RWPE2 (cell line): ENCODE data around the gene GRK5.

Experiments used
- ATAC-seq: fragments of 200-7000 bp; cut with Tn5 transposase; 3 replicates; pipeline ENCODE4 v1.9.1; 2021; ENCODE audit warnings: low read depth
- DNase-seq: peaks from one replicate; pipeline ENCODE4 v3.0.0-alpha.2; 2020; ENCODE audit warnings: low spot score
- H3K27ac ChIP-seq: fragments of 450-650 bp; 2 replicates; pipeline ENCODE4 v1.5.1; 2017; ENCODE audit warnings: mild to moderate bottlenecking; ENCODE audit not compliant: poor library complexity, severe bottlenecking
- H3K27me3 ChIP-seq: fragments of 250-450 bp; sonication (Bioruptor Pico); 2 replicates; pipeline ENCODE4 v1.5.1; 2021; ENCODE audit warnings: mild to moderate bottlenecking, moderate library complexity; ENCODE audit not compliant: insufficient read depth, poor library complexity, severe bottlenecking
- H3K36me3 ChIP-seq: fragments of 250-450 bp; sonication (Bioruptor Pico); 2 replicates; pipeline ENCODE4 v1.5.1; 2020; ENCODE audit warnings: low read depth, mild to moderate bottlenecking, moderate library complexity
- H3K4me1 ChIP-seq: fragments of 250-450 bp; sonication (Bioruptor Pico); 2 replicates; pipeline ENCODE4 v1.5.1; 2021; ENCODE audit warnings: mild to moderate bottlenecking, moderate library complexity; ENCODE audit not compliant: insufficient read depth, poor library complexity, severe bottlenecking
- H3K4me3 ChIP-seq: fragments of 250-450 bp; sonication (Bioruptor Pico); 2 replicates; pipeline ENCODE4 v1.5.1; 2021; ENCODE audit warnings: mild to moderate bottlenecking, moderate library complexity; ENCODE audit not compliant: severe bottlenecking
- H3K9me3 ChIP-seq: fragments of 250-450 bp; sonication (Bioruptor Pico); 2 replicates; pipeline ENCODE4 v1.5.1; 2021; ENCODE audit warnings: mild to moderate bottlenecking, moderate library complexity; ENCODE audit not compliant: severe bottlenecking
- CTCF ChIP-seq: fragments of 450-650 bp; IDR thresholded peaks from one replicate; pipeline ENCODE4 v1.5.1; 2017; ENCODE audit warnings: mild to moderate bottlenecking, moderate library complexity; ENCODE audit not compliant: poor library complexity, severe bottlenecking

Gene GRK5

GRCh38 chr10:119336599-119336998 lies 129.2 kb downstream of the GRK5 start:
- no peak overlapping the region for H3K4me3 ChIP-seq
- H3K36me3 ChIP-seq, result no peaks in the 10 kb centered on the region
- TF ChIP-seq CTCF, result no peak
- no peak overlapping the region for H3K27ac ChIP-seq
- H3K4me1 ChIP-seq, result no peaks in the 10 kb centered on the region
- H3K9me3 ChIP-seq, result no peaks in the 10 kb centered on the region
- H3K27me3 ChIP-seq, result no peaks in the 10 kb centered on the region
- DNase-seq, result no peak
- ATAC-seq, result no peak

DNA sequence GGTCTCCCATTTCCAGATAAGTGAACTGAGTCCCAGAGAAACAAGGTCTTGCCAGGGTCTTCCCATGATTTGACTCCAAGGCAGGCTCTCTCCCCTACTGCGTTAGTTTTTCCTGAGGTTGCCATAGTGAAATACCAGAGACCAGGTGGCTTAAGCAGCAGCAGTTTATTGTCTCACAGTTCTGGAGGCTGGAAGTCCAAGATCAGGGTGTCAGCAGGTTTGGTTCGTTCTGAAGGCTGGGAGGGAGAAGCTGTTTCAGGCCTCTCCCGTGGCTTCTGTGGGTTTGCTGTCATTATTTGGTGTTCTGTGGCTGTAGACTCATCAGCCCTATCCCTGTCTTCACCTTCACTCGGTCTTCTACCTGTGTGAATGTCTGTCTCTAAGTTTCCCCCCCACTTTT lies 129.9 kb downstream of the GRK5 start:
- H3K27ac ChIP-seq, result no peak overlapping the region
- no peaks in the 10 kb centered on the region for H3K36me3 ChIP-seq
- H3K9me3 ChIP-seq, result no peaks in the 10 kb centered on the region
- DNase-seq, result no peak
- TF ChIP-seq CTCF, result no peak
- no peaks in the 10 kb centered on the region for H3K27me3 ChIP-seq
- H3K4me1 ChIP-seq, result no peaks in the 10 kb centered on the region
- H3K4me3 ChIP-seq, result no peak overlapping the region
- no peak for ATAC-seq

GRCh38 chr10:119337796-119338432 lies 130.5 kb downstream of the GRK5 start:
- no peak overlapping the region for H3K4me3 ChIP-seq
- no peaks in the 10 kb centered on the region for H3K27me3 ChIP-seq
- no peak for TF ChIP-seq CTCF
- no peaks in the 10 kb centered on the region for H3K36me3 ChIP-seq
- H3K9me3 ChIP-seq, result no peaks in the 10 kb centered on the region
- ATAC-seq (peak; percentile 59; the same call in 1 of the 3 replicates), DNase-seq (no peak)
- no peaks in the 10 kb centered on the region for H3K4me1 ChIP-seq
- H3K27ac ChIP-seq, result no peak overlapping the region

DNA sequence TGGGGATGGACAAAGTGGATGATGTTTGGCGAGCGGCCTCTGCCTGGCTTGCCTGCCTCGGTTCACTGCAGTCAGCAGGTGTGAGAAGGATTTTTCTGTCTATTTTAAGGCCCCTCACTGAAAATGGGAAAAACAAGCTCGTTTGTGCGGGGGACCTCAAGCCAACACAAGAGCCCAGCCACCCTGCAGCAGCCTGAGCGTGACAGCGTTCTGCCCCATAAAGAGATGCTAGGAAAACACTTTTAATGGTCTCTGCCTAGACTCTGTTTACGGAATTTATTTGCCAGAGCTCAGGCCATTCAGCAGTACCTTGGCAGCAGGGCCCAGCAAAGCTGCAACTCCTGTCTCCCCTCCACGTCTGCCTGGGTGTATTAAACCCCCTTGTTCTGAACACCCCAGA lies 131.7 kb downstream of the GRK5 start:
- ATAC-seq (no peak), DNase-seq (no peak)
- Histone ChIP-seq H3K4me1 (no peaks in the 10 kb centered on the region), H3K36me3 (no peaks in the 10 kb centered on the region), H3K27me3 (no peaks in the 10 kb centered on the region), H3K4me3 (no peak overlapping the region), H3K27ac (no peak overlapping the region), H3K9me3 (no peaks in the 10 kb centered on the region)
- TF ChIP-seq CTCF, result no peak

- Histone ChIP-seq H3K36me3 (no peaks in the 10 kb centered on the region), H3K4me3 (no peak overlapping the region), H3K27me3 (no peaks in the 10 kb centered on the region), H3K9me3 (no peaks in the 10 kb centered on the region), H3K27ac (no peak overlapping the region), H3K4me1 (no peaks in the 10 kb centered on the region)
- ATAC-seq, result no peak
- DNase-seq, result no peak
- no peak for TF ChIP-seq CTCF
Observed at GRCh38 chr10:119340893-119341458, 133.6 kb downstream of the GRK5 start.
